K562 (cell line): ENCODE data around the gene ABCA1. TPM values are rescaled to one million over a fixed set of nuclear protein-coding genes. Genes with fewer than 3 reads are reported as not detected.

Source experiments
- ATAC-seq: fragments of 200-7000 bp; cut with Tn5 transposase; 3 replicates; pipeline ENCODE4 v1.9.1; 2020; ENCODE audit warnings: moderate library complexity
- BruUV-seq: library from RNA; stranded (reverse); fragments of 400-500 nt; replicated peaks from 2 replicates; lab custom pipeline; 2021; lab: Mats Ljungman, UMichigan
- CTCF ChIA-PET: fragments of 300-600 bp; formaldehyde crosslinking; extraction: SDS; loops from one replicate; lab custom pipeline; 2021; ENCODE audit warnings: low intra/inter-chr PET ratio; lab: Yijun Ruan, JAX
- POLR2A ChIA-PET: fragments of 300-600, 350-650 bp; sonication (Branson Sonifier 250); formaldehyde crosslinking; extraction: SDS; loops from one replicate; lab custom pipeline; 2021; ENCODE audit warnings: antibody characterized with exemption, inconsistent platforms; lab: Yijun Ruan, JAX
- DNase-seq, 4 experiments: peaks; one replicate each; pipeline versions ENCODE4 v3.0.0 to v3.0.0-alpha.2; 2011 to 2018; ENCODE audit warnings: low spot score in 3 of 4, mixed read lengths in 3 of 4; ENCODE audit errors: extremely low read depth in 1 of 4
- FAIRE-seq: peaks from 2 replicates; lab custom pipeline; 2011; peaks lifted over from hg19 to GRCh38; lab: Jason Lieb, UNC
- H2AFZ ChIP-seq: 2 replicates; pipeline ENCODE4 v1.6.0; 2011; ENCODE audit warnings: low read depth, low read length, control low read depth, inconsistent platforms
- H3K27ac ChIP-seq: fragments of 200-600 bp; 3 replicates; pipeline ENCODE4 v1.8.0; 2011; ENCODE audit warnings: low read depth, mild to moderate bottlenecking, control low read depth, inconsistent platforms, low read length, moderate library complexity, mixed read lengths; ENCODE audit errors: extremely low read depth
- H3K27me3 ChIP-seq, 2 experiments: fragments of 300-600 bp in 1 of 2; 2 replicates in 1 of 2; 3 replicates in 1 of 2; pipeline versions ENCODE4 v1.6.0 to v1.8.0; 2011; ENCODE audit warnings: inconsistent platforms in 2 of 2, low read length in 2 of 2, mild to moderate bottlenecking in 1 of 2, mixed read lengths in 1 of 2, moderate library complexity in 1 of 2; ENCODE audit not compliant: control insufficient read depth in 2 of 2, insufficient read depth in 2 of 2
- H3K36me3 ChIP-seq: fragments of 300-600 bp; 3 replicates; pipeline ENCODE4 v1.8.0; 2011; ENCODE audit warnings: mild to moderate bottlenecking, low read length, inconsistent platforms; ENCODE audit not compliant: control insufficient read depth, insufficient read depth
- H3K4me1 ChIP-seq, 2 experiments: fragments of 200-600 bp in 1 of 2; replicated peaks in 1 of 2; 2 replicates in 1 of 2; 3 replicates in 1 of 2; pipeline versions ENCODE4 v1.5.1 to v1.8.0; 2011; ENCODE audit warnings: inconsistent platforms in 2 of 2, low read length in 2 of 2, mild to moderate bottlenecking in 1 of 2, mixed read lengths in 1 of 2, moderate library complexity in 1 of 2; ENCODE audit not compliant: control insufficient read depth in 2 of 2, insufficient read depth in 2 of 2
- H3K4me2 ChIP-seq: 2 replicates; pipeline ENCODE4 v1.6.1; 2011; ENCODE audit warnings: low read length, control low read depth, inconsistent platforms, mixed read lengths; ENCODE audit not compliant: insufficient read depth
- H3K4me3 ChIP-seq: fragments of 200-600 bp; sonication (generic), shearing (Covaris generic); 2 replicates; pipeline ENCODE4 v1.5.1; 2016; ENCODE audit warnings: control low read depth, inconsistent platforms
- H3K79me2 ChIP-seq: fragments of 200-600 bp; 3 replicates; pipeline ENCODE4 v1.8.0; 2011; ENCODE audit warnings: low read length, inconsistent platforms; ENCODE audit not compliant: control insufficient read depth, insufficient read depth
- H3K9ac ChIP-seq, 2 experiments: 2 replicates each; pipeline versions ENCODE4 v1.6.0 to v1.6.1; 2011; ENCODE audit warnings: low read depth in 2 of 2, low read length in 2 of 2, control low read depth in 1 of 2, inconsistent platforms in 1 of 2, mild to moderate bottlenecking in 1 of 2, mixed read lengths in 1 of 2; ENCODE audit not compliant: insufficient read depth in 1 of 2
- H3K9me1 ChIP-seq: one replicate; pipeline ENCODE4 v1.6.0; 2011; ENCODE audit warnings: inconsistent platforms, mild to moderate bottlenecking, low read length, moderate library complexity; ENCODE audit not compliant: control insufficient read depth, insufficient read depth
- H3K9me3 ChIP-seq: replicated peaks from 2 replicates; pipeline ENCODE4 v1.5.1; 2011; ENCODE audit warnings: low read depth, low read length, inconsistent platforms; ENCODE audit not compliant: control insufficient read depth, insufficient read depth
- H4K20me1 ChIP-seq: replicated peaks from 2 replicates; pipeline ENCODE4 v1.6.1; 2011; ENCODE audit warnings: low read length, inconsistent platforms, mixed read lengths; ENCODE audit not compliant: control insufficient read depth, insufficient read depth
- GTF2A2 ChIP-seq: IDR thresholded peaks from 2 replicates; pipeline ENCODE4 v1.6.1; 2016; ENCODE audit warnings: mild to moderate bottlenecking, missing genetic modification characterization, missing compliant biosample characterization
- KAT2B ChIP-seq: IDR thresholded peaks from one replicate; pipeline ENCODE4 v1.6.1; 2012; ENCODE audit warnings: low read depth, mild to moderate bottlenecking, control low read depth, inconsistent platforms, low read length, moderate library complexity
- KLF10 ChIP-seq: fragments of 250-450 bp; sonication (Bioruptor Pico); IDR thresholded peaks from 2 replicates; pipeline ENCODE4 v1.6.1; 2021; ENCODE audit warnings: matching md5 sums
- L3MBTL2 ChIP-seq: fragments of 450-650 bp; IDR thresholded peaks from 2 replicates; pipeline ENCODE4 v1.6.1; 2016; ENCODE audit warnings: mild to moderate bottlenecking, moderate library complexity
- MAFF ChIP-seq: IDR thresholded peaks from 2 replicates; pipeline ENCODE4 v1.6.1; 2012; ENCODE audit warnings: low read length, improper control_type of control experiment
- WGBS: fragments of 100-300 bp; shearing (Covaris generic); methylation state at CpG from one replicate; pipeline ENCODE4 v1.1.6; 2016; ENCODE audit warnings: low coverage, mixed read lengths; ENCODE audit not compliant: insufficient coverage; ENCODE audit errors: missing lambda C conversion rate; 5-methylcytosine and 5-hydroxymethylcytosine counted together
- in situ Hi-C: fragments of 300-500 bp; cut with MboI; formaldehyde crosslinking; loops from 4 replicates; pipeline ENCODE4 v1.15.0; 2018; ENCODE audit warnings: inconsistent platforms, mixed read lengths
- intact Hi-C: fragments of 100-400 bp; cut with micrococcal nuclease; formaldehyde crosslinking; loops from 2 replicates; pipeline ENCODE4 v1.14.2; 2022
- polyA plus RNA-seq, 8 experiments: library from polyadenylated mRNA; depleted of rRNA in 4 of 8; stranded (reverse) in 5 of 8; unstranded in 3 of 8; fragments of >200 nt; fragmentation: Nextera tagmentation in 2 of 8; fragmentation: Illumina TruSeq in 1 of 8; extraction: Ambion mirVana in 2 of 8; extraction: Trizol in 1 of 8; gene quantifications; 2 replicates each; pipeline versions ENCODE4 v1.2.1 to v1.2.3, GENCODE V29; 2011 to 2014; ENCODE audit warnings: inconsistent platforms in 1 of 8, missing spikeins in 1 of 8
- total RNA-seq, 7 experiments: library from RNA; depleted of rRNA in 6 of 7; stranded (reverse); fragments of >200 nt in 6 of 7; fragmentation: Illumina TruSeq in 2 of 7; extraction: Trizol in 2 of 7; gene quantifications; 2 replicates each; pipeline versions ENCODE4 v1.2.1 to v1.2.3, GENCODE V29; 2011 to 2021; ENCODE audit warnings: low replicate concordance in 1 of 7
- TF ChIP-seq, protein P1 (sequence below): fragments of 250-450 bp; sonication (Bioruptor Pico); IDR thresholded peaks from 2 replicates; pipeline ENCODE4 v1.4.0; 2020; ENCODE audit warnings: mild to moderate bottlenecking, moderate library complexity

The ABCA1 gene
- total and polyA plus RNA-seq, 9 of the 15 experiments (the other 6 are each of a cell fraction or from before 2014, with no cell fraction given) = under 0.01 to 0.18 (median 0.02) TPM; not detected in 5

DNA sequence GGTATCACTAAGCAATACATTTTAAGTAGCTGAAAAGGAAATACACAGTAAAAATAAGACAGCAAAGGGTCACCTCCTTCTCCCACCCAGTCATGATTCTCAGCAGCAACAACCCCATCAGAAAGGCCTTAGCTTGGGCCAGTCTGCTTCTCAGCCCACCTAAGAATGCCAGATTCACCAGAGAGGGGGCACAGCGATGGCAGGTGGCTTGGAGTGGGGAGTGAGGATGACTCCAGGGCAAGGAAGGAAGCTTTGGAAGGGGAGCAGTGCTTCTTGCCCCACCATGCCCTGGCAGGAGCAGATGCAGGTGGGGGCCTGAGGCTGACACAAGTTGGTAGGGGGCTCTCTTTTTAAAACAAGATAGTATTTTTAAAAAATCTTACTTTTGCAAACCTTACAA is 51.4 kb downstream of the ABCA1 start:
- DNase-seq (no peak), FAIRE-seq (no peak), ATAC-seq (no peak)
- H3K9me3 ChIP-seq = no peaks in the 10 kb centered on the region
- no peak overlapping the region for H2AFZ ChIP-seq
- no peaks in the 10 kb centered on the region for H3K4me1 ChIP-seq
- 0% methylated on average over 1 of the region's 1 CpG for WGBS
- no peak for TF ChIP-seq KLF10 (CRISPR knock-in tag)
- TF ChIP-seq MAFF = no peak
- TF ChIP-seq GTF2A2 = no peak
- TF ChIP-seq, protein P1, sequence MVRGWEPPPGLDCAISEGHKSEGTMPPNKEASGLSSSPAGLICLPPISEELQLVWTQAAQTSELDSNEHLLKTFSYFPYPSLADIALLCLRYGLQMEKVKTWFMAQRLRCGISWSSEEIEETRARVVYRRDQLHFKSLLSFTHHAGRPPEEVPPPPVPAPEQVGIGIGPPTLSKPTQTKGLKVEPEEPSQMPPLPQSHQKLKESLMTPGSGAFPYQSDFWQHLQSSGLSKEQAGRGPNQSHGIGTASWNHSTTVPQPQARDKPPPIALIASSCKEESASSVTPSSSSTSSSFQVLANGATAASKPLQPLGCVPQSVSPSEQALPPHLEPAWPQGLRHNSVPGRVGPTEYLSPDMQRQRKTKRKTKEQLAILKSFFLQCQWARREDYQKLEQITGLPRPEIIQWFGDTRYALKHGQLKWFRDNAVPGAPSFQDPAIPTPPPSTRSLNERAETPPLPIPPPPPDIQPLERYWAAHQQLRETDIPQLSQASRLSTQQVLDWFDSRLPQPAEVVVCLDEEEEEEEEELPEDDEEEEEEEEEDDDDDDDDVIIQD = no peak
- TF ChIP-seq KAT2B = no peak
- no peak for TF ChIP-seq L3MBTL2
- no peak overlapping the region for H3K4me2 ChIP-seq
- no peak overlapping the region for H3K27ac ChIP-seq
- no TSS peak for BruUV-seq
- intact Hi-C loops = no loop called here
- ChIA-PET CTCF (no interaction called here), POLR2A (interaction anchor here (0.6 to 1.0 kb wide), 2 partner anchors 22 to 77 kb away, joined by 3 to 4 read pairs; no protein-coding TSS in a partner anchor)
- no peaks in the 10 kb centered on the region for H3K9me1 ChIP-seq
- in situ Hi-C loops = no loop called here
- H3K9ac ChIP-seq = no peak overlapping the region
- H3K36me3 ChIP-seq = no peaks in the 10 kb centered on the region
- no peak overlapping the region for H3K4me3 ChIP-seq
- H3K27me3 ChIP-seq = peaks cover 0 to 17% of the 10 kb centered on the region in 2 experiments; a peak in 3 of 5 replicates
- H4K20me1 ChIP-seq = no peaks in the 10 kb centered on the region
- no peaks in the 10 kb centered on the region for H3K79me2 ChIP-seq
